ENCODE measurements around the gene SLC33A1. TPM values are rescaled to one million over a fixed set of nuclear protein-coding genes. Genes with fewer than 3 reads are reported as not detected.

The SLC33A1 gene
- total and polyA plus RNA-seq, 4 donors, result 13.8 to 75.2 (median 27.0) TPM

DNA sequence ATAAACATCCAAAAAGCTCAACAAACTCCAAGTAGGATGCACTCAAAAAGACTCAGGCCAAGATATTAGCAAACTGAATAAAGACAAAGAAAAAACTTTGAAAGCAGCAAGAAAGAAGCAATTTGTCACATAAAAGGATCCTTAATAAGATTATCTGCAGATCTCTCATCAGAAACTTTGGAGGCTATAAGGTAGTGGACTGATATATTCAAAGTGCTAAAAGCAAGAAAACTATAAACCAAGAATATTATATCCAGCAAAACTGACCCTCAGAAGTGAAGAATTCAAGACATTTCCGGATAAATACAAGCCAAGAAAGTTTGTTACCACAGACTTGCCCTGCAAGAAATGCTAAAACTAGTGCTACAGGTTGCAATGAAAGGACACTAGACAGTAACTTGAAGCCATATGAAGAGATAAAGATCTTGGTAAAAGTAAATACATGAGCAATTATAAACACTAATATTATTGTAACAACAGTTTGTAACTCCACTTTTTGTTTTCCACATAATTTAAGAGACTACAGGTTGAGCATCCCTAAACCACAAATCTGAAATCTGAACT, 71.8 kb downstream of the SLC33A1 start:
- Histone ChIP-seq H3K4me3 (ENCODE audit: low read depth in 1 of 3, low read length in 3 of 3) (no peak overlapping the region), H3K9me3 (ENCODE audit: control insufficient read depth in 4 of 4, low read length in 3 of 4) (peaks cover 0 to 3% (median 0%) of the 10 kb centered on the region in 4 donors), H3K36me3 (ENCODE audit: control insufficient read depth in 4 of 4, insufficient read depth in 3 of 4, low read depth in 1 of 4, low read length in 3 of 4) (no peaks in the 10 kb centered on the region), H3K4me1 (ENCODE audit: control insufficient read depth in 4 of 4, insufficient read depth in 4 of 4, low read length in 3 of 4) (no peaks in the 10 kb centered on the region), H3K9ac (ENCODE audit: low read depth in 1 of 2, low read length in 2 of 2) (no peak overlapping the region), H3K27me3 (ENCODE audit: control insufficient read depth in 4 of 4, insufficient read depth in 4 of 4, low read length in 3 of 4) (no peaks in the 10 kb centered on the region), H3K27ac (ENCODE audit: low read depth in 1 of 2, low read length in 2 of 2) (no peak overlapping the region)
- WGBS, result 97% methylated on average over 1 of the region's 1 CpG
- TF ChIP-seq HNF4A (conservative IDR thresholded peaks at IDR 0.05) (no peak), MAX (IDR thresholded peaks at IDR 0.05) (no peak), NR2F2 (IDR thresholded peaks at IDR 0.05) (no peak), REST (IDR thresholded peaks at IDR 0.05) (no peak), YY1 (IDR thresholded peaks at IDR 0.05) (no peak), HNF4G (IDR thresholded peaks at IDR 0.05) (no peak), ATF3 (IDR thresholded peaks at IDR 0.05) (no peak), FOXA1 (IDR thresholded peaks at IDR 0.05) (no peak)
- TF ChIP-seq, protein P1, sequence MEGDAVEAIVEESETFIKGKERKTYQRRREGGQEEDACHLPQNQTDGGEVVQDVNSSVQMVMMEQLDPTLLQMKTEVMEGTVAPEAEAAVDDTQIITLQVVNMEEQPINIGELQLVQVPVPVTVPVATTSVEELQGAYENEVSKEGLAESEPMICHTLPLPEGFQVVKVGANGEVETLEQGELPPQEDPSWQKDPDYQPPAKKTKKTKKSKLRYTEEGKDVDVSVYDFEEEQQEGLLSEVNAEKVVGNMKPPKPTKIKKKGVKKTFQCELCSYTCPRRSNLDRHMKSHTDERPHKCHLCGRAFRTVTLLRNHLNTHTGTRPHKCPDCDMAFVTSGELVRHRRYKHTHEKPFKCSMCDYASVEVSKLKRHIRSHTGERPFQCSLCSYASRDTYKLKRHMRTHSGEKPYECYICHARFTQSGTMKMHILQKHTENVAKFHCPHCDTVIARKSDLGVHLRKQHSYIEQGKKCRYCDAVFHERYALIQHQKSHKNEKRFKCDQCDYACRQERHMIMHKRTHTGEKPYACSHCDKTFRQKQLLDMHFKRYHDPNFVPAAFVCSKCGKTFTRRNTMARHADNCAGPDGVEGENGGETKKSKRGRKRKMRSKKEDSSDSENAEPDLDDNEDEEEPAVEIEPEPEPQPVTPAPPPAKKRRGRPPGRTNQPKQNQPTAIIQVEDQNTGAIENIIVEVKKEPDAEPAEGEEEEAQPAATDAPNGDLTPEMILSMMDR (IDR thresholded peaks at IDR 0.05; ENCODE audit: low read depth, low read length, missing input control), result no peak
- no peak for DNase-seq (ENCODE audit: low spot score)

DNA sequence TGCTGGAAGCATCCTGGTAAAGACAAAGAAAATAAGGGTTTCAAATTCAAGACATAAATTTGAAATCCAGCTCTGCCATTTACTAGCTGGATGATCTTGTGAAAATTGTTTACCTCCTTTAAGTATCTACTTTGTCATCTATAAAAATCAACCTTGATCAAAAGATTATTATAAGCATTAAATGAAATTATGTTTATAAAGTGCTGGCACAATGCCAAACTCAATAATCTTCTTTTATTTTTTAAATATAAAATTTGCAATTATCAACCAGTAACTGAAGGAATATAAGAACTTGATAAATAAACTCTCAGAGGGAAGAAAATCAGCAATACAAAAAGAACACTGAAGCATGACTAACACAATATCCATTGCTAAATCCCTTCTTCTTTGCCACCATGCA, 73.9 kb downstream of the SLC33A1 start:
- H3K4me1 ChIP-seq (ENCODE audit: control insufficient read depth in 4 of 4, insufficient read depth in 4 of 4, low read length in 3 of 4), result no peaks in the 10 kb centered on the region
- H3K9me3 ChIP-seq (ENCODE audit: control insufficient read depth in 4 of 4, low read length in 3 of 4), result peaks cover 0 to 3% (median 0%) of the 10 kb centered on the region in 4 donors
- no peak overlapping the region for H3K27ac ChIP-seq (ENCODE audit: low read depth in 1 of 2, low read length in 2 of 2)
- DNase-seq (ENCODE audit: low spot score), result no peak
- H3K36me3 ChIP-seq (ENCODE audit: control insufficient read depth in 4 of 4, insufficient read depth in 3 of 4, low read depth in 1 of 4, low read length in 3 of 4), result no peaks in the 10 kb centered on the region
- TF ChIP-seq JUND (IDR thresholded peaks at IDR 0.05), result no peak
- TF ChIP-seq FOXA1 (IDR thresholded peaks at IDR 0.05), result no peak
- TF ChIP-seq REST (IDR thresholded peaks at IDR 0.05), result no peak
- no peak for TF ChIP-seq HNF4G (IDR thresholded peaks at IDR 0.05)
- no peak for TF ChIP-seq SP1 (IDR thresholded peaks at IDR 0.05)
- no peak overlapping the region for H3K9ac ChIP-seq (ENCODE audit: low read depth in 1 of 2, low read length in 2 of 2)
- H3K4me3 ChIP-seq (ENCODE audit: low read depth in 1 of 3, low read length in 3 of 3), result no peak overlapping the region
- no peaks in the 10 kb centered on the region for H3K27me3 ChIP-seq (ENCODE audit: control insufficient read depth in 4 of 4, insufficient read depth in 4 of 4, low read length in 3 of 4)
